CD4-positive, alpha-beta T cell treated with Interleukin-17A for 1 hour (primary cell): Measurements from ENCODE around the gene SLC14A1.
"Not testable (repeated sequence)": the region's sequence is repeated elsewhere in the genome, so short reads cannot be mapped to it uniquely, and the experiment has no call there.

Source experiments
- DNase-seq: peaks from one replicate; pipeline ENCODE4 v3.0.0-alpha.2; 2020

Gene SLC14A1

DNA sequence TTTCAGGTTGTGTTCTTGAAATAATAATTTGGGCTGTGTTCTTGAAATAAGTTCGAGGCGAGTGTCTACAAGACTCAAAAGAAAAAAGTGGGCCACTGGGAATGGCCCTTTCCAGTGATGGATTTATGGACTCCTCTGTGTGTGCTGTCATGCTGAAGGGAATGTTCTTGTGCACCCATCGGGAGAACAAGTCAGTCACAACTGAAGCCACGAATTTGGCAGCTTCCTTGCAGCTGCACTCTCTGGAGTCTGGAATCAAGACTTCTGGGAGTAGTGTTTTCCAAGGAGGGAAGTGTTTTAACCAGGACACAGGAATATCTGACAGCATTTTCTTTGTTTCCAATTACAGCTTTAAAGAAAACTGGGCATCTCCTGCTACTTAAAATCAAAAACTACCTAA, 620 bp downstream of the SLC14A1 start:
- DNase-seq: no peak

DNA sequence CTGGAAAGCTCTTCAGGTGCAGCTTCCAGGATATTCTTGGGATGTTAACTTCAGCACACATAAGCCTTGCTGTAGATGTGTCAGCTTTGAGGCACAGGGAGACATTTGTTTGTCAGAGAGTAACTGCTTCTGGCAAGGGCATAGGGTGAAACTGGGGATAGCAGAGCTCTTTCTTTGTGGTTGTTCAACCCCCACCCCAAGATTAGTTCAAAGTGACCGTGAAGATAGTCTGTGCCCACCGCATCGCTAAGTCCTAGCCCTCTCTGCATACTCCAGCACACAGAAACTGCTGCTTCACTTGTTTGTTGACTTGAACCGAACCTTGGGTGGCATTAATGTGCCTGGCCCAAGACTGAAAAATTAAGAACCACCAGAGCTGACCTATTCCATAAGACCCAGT, 1.4 kb downstream of the SLC14A1 start:
- no peak for DNase-seq

DNA sequence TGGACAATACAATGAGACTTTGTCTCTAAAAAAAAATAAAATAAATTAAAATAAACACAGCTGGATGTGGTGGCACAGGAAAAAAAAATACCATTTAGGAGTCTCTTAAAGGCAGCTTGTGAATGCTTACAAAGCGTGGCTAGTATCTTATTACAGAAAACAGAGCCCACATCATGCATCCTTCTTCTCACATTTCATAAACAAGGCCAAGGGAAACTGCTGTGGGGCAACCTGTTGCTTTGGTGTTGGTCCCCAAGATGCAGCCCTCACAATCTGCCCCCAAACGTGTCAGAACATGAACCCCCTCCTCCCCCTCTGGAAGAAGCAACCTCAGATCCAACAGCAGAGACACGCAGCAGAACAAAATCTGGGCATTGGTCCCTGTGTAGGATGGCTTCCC, 2.6 kb downstream of the SLC14A1 start:
- no peak for DNase-seq

DNA sequence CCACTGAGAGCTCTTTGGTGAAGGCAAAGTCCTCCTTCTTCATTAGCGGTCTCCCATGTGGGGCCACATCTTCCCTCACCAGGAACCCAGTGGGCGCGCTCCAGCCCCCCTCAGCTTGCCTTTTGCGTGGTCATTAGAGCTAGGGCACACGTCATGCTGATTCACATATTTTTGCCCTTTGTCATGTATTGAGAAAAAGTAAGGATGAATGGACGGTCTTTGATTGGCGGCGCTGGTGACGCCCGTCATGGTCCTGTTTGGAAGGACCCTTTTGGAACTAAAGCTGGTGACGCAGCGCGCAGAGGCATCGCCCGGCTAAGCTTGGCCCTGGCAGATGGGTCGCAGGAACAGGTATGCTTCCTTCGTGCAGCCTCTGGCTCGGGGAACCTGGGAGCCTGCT, 3.1 kb downstream of the SLC14A1 start:
- no peak for DNase-seq

DNA sequence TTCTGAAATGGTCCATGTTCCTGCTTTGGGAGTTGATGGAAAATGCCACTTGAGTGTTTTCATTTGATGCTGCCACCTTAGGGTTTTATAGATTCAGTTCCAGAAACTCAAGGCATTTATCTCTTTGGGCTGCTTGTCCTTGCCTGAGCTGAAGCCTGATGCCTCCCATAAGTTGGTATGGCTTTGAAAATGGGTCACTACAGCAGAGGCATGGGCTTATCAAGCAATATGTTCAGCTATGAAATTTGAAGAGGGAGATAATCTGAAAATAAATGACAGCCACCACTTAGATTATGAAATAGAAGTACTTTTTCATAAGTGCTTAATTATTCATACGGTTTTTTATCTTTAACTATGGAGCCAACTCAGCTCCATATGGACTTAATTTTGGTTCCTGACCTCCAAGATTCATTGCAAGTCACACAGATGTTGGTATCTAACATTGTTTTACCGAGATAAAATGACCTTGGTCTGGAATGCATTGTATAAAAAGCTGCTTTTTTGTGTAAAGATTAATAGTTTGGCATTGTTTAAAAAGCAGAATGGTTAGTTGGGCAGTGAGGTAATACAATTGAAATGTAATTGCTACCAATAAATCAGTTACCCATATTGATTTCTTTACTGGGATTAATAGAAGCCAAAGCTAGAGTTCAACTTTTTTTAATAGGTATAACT, 4.5 kb downstream of the SLC14A1 start:
- no peak for DNase-seq

DNA sequence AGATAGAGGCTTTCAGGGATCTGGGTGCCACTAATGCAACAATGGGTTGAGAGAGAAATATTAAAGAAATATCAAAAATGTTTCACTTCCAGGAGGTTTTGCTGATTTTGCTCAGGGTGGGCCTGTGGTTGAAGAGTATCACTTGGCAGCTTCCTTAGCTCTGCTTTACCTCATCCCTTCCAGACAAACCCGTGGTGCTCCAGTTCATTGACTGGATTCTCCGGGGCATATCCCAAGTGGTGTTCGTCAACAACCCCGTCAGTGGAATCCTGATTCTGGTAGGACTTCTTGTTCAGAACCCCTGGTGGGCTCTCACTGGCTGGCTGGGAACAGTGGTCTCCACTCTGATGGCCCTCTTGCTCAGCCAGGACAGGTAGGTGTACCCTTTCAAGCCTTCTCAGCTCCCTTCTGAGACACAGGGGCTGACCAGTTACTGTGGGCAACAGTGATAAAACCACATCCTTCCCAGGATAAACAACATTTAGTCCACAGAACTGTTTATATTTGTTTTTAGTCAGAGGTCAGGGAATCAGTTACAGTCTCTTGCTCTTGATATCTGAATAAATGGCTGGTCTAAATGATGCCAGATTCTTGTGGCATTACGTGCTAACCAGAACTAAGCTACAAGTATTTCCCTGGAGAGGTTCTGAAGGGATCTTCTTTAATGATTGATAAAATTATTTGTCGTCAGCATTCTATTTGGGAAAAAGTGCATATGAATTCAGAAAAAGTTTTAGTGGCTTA, 7.0 kb downstream of the SLC14A1 start:
- DNase-seq: no peak

DNA sequence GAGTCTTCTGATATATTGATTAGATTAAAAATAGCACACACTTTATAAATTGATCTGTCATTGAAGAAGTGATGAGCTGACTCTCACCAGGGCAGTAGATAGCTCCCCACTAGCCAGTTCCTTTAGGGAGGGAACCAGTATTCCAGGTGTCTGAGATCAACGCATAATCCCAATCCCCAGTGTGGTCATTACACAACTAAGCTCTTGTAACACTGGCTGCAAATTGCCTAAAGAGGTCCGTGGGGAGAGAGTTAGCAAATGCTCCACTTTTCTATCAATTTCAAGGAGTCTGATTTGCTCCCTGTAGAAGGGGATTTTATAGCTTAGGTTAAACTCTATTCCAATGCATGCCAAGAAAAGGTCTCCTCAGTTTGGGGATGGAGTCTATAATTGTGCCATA, 7.7 kb downstream of the SLC14A1 start:
- no peak for DNase-seq

DNA sequence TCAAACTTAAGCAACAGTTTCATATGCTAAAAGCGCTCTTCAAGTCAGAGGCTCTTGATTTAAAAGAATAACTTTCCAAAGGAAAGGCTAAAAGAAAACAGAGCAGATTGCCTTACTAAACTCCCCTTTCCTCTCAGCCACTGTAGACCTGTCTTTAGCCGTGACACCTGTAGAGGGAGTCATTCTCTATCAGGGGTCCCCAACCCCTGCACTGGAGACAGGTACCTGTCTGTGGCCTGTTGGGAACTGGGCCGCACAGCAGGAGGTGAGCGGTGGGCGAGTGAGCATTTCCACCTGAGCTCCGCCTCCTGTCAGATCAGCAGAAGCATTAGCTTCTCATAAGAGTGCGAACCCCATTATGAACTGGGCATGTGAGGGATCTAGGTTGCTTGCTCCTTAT, 9.6 kb downstream of the SLC14A1 start:
- DNase-seq: no peak

DNA sequence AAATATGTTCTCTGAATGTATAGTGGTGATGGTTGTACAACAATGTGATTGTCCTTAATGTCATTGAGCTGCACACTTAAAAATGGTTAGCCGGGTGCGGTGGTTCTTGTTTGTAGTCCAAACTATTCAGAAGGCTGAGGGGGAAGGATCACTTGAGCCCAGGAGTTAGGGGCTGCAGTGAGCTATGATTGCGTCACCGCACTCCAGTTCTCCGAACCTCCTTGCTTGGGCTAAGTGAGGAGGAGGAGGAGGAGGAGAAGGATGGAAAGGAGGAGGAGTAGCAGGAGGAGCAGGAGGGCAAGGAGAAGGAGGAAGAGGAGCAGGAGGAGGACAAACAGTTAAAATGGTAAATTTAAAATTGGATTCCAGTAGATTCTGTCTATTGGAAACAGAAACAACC, 10.5 kb downstream of the SLC14A1 start:
- no peak for DNase-seq

DNA sequence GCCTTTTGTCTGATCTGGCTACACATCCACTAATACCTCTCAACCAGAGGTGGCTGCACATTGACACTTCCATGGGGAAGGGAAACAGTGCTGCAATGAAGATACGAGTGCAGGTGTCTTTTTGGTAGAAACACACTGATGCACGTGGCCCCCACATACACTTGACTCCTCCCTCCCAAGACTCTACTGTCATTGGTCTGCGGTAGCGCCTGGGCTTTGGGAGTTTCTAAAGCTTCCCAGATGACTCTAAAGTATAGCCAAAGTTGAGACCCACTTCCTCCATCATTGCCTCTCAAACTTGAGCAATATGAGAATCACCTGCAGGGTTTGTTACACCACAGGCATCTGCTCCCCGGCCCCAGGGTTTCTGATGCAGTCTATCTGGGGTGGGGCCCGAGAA, 11.0 kb downstream of the SLC14A1 start:
- no peak for DNase-seq

DNA sequence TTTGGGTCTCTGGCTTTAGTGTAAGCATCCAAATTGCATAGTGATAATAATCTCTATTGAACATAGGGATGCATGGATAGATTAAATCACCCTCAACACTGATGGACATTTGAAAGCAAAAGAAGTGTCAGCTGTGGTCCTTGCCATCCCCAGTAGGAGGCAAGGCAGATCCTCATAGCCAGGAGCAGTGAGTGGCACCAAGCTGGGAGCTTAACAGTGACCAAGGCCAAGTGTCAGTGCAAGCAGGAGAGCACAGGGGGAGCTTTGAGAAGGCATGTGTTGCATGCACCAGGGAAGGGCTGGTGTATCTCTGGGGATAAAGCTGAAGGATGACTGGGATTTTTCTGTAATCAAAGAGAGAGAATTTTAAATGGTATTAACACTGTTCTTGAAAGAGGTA, 14.7 kb downstream of the SLC14A1 start:
- DNase-seq: no peak

DNA sequence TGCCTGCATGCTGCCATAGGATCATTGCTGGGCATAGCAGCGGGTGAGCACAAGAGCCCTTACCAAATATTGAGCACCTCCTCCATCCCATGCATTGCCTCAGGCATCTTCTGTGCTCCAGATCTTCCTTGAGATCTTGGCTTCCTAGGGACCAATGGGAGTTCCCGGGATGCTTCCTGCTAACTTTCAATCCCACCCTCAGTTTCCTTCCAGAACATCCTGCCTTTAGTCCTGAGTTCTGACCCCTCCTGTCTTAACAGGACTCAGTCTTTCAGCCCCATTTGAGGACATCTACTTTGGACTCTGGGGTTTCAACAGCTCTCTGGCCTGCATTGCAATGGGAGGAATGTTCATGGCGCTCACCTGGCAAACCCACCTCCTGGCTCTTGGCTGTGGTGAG, 15.3 kb downstream of the SLC14A1 start:
- no peak for DNase-seq

DNA sequence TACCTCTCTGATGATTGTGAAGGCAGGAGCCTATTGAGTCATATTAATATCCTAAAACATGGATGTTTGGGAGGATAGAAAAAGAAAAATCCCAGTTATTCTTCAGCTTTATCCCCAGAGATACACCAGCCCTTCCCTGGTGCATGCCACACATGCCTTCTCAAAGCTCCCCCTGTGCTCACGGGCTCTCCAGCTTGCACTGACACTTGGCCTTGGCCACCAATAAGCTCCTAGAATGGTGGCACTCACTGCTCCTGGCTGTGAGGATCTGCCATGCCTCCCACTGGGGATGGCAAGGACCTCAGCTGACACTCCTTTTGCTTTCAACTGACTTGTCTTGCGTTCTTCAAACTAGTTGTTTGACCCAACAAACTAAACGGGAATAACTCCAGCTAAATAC, 15.9 kb downstream of the SLC14A1 start:
- no peak for DNase-seq

DNA sequence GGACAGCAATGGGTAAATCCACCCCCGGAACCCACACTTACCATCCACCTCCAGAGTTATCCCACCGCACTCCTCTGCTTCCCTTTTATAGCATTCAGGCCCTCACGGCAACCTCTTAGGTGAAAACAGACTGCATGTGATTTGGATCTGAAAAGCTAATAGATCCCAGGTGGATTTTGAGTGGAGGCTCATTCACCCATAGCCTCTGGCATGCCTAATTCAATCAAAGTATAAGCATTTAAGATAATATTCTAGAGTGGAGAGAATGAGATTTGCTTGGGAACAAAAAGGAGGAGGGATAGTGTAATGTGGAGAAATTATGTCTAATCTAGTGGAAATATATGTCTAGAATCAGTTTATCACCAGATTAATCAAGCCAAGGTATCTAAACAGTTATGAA, 17.1 kb downstream of the SLC14A1 start:
- no peak for DNase-seq

DNA sequence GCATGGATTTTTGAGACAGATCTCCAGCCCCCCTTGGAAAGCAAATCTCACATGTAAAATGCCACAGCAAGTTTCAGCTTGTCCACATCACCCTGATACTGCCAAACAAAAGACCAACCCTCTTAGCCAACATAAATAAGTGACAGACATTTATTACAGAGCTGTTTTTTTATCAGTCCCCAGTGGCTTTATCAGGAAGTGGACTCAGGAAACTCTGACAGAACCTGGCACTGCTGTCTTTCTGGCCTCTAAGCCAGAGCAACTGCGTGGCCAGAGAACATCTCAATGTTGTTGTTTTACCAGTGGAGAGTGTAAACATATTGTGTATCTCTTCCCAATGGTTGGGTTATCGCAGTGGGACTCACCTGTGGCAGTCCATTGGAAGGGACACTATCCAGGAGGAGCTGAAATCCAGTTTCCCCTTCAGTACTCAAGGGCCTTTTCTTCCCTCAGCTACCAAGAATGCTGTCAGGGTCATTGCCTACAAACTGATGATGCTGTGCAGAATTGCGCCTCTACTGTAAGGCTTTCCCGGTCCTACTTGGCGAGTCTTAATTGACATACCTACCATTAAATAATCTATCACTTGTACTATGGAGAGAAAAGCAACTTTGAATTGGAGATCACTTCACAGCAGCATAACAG, 22.0 kb downstream of the SLC14A1 start:
- no peak for DNase-seq

DNA sequence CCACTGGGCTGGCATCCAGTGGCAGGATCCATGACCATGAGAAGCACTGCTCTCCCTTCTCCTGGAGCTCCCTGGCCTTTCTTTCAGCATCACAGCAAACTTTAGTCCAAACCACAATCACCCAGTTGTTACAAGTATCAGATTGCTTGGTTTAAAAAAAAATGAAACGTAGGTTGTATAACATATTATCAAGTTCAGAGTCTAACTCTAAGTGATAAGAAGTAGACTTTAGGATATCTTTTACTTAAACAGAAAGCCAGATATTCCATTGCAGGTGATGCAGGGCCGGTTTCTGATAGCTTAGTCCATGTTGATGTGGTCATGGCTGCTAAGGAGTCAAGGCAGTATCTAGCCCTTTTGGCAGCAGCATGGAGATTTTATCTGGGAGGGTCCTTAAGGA, 24.5 kb downstream of the SLC14A1 start:
- no peak for DNase-seq

DNA sequence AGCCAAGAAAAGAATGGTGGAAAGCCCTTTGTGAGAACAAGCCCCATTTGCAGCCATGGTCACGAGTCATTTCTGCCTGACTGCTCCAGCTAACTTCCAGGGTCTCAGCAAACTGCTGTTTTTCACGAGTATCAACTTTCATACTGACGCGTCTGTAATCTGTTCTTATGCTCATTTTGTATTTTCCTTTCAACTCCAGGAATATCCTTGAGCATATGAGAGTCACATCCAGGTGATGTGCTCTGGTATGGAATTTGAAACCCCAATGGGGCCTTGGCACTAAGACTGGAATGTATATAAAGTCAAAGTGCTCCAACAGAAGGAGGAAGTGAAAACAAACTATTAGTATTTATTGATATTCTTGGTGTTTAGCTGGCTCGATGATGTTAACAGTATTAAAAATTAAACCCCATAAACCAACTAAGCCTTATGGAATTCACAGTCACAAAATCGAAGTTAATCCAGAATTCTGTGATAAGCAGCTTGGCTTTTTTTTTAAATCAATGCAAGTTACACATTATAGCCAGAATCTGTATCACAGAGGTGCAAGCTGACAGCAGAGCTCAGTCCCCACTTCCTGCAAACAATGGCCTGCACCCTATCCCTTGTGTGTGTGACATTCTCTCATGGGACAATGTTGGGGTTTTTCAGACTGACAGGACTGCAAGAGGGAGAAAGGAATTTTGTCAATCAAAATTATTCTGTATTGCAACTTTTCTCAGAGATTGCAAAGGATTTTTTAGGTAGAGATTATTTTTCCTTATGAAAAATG, 26.1 kb downstream of the SLC14A1 start:
- DNase-seq: no peak

DNA sequence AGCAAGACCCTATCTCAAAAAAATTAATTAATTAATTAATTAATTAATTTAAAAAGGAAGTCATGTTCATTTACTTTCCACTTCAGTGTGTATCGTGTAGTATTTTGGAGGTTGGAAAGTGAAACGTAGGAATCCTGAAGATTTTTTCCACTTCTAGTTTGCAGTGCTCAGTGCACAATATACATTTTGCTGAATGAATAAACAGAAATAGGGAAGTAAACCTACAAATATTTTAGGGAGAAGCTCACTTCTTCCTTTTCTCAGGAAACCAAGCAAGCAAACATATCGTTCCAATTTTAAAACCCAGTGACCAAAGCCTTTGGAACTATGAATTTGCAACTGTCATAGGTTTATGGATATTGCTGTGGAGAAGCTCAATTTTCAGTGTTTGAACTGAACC, 27.8 kb downstream of the SLC14A1 start:
- DNase-seq: no peak

DNA sequence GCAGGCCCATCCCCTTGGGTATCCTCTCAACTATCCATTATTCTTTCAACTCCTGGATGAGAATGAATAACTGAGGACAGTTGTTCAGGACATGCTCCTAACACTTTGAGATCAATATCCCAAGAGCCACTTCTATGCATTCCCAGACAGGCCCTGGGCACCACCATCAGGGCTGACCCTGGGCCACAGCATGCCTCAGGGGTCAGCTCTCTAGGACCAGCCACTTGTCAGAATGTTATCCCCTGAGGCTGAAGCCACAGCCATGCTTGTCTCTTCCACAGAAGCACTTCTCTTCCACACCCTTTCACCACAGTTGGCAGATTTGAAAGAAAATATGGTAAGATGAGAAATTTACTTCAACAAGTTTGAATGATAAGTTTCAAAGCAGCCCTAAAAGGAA, 28.7 kb downstream of the SLC14A1 start:
- DNase-seq: no peak

DNA sequence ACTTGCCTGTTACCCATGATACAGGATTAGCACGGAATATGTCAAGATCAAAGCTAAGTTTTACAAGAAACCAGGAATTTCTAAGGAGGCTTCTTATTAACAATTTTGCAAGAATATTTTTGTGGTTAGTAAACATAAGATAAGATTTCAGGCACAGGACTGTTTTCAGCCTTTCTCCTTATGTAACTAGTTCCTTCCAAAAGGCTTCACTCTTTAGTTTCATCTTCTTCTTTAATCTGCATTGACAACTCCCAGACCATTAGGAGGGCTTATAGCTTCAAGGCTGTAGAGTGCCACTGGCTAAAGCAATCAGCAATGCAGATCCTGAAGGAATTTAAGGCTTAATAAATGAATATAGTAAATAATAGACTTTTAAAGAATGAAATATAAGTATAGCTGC, 29.3 kb downstream of the SLC14A1 start:
- DNase-seq: no peak

DNA sequence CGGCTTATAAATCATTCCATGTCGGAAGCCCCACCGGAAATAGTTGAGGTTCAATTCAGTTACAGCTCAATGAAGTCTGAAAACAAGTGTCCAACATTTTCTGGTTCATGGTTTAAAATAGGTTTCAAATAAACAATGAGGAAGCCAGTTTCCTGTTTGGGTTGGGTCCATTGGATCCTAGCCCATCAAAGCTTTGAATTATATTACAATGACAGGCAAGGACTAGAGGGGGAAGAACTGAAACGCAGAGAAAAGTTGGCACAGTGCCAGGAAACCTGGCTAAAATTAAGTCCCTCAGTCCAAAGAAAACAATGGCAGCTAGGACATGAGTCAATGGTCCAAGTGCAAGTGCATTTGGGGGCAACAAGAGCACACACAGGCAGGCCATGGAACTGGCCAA, 32.0 kb downstream of the SLC14A1 start:
- no peak for DNase-seq

DNA sequence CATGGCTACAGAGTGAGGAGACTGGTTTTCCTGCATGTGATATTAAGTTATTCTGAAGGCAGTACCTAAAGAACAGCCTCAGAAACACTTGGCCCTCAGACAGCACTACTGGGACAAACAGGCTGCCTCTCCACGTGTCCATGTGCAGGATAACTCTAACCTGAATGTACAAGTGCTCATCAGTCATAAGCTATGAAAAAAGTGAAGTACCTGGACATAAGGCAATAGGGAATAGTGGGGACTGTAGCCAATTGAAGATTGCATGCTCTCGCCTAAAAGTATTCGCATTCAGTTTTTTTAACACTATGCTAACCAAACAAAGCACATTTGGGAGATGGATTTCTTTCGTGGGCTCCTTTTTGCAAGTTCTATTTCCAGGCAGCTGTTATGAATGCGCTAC, 33.0 kb downstream of the SLC14A1 start:
- DNase-seq: no peak

DNA sequence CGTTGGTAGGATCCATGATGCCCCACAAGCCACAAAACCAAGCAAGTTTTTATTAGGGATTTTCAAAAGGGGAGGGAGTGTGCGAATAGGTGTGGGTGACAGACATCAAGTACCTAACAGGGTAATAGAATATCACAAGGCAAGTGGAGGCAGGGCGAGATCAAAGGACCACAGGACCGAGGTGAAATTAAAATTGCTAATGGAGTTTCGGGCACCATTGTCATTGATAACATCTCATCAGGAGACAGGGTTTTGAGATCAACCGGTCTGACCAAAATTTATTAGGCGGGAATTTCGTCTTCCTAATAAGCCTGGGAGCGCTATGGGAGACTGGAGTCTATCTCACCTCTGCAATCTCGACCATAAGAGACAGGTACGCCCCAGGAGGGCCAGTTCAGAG, 33.7 kb downstream of the SLC14A1 start:
- not testable (repeated sequence) for DNase-seq
